ENCODE data around the gene WNT5A. TPM values are rescaled to one million over a fixed set of nuclear protein-coding genes. Genes with fewer than 3 reads are reported as not detected.

Gene WNT5A
- total and polyA plus RNA-seq, 2 of the 4 experiments (the other 2 are of a cell fraction), result 224 to 231 TPM

- peak overlapping the region; percentile 47; the same call in 1 of the 2 replicates for H3K18ac ChIP-seq (ENCODE audit: low read depth, low read length)
- H4K8ac ChIP-seq (ENCODE audit: low read depth in 2 of 2, low read length in 2 of 2), result no peak overlapping the region
- H3K14ac ChIP-seq (replicated peaks; ENCODE audit: low read depth, low read length), result no peak overlapping the region
- H4K91ac ChIP-seq (ENCODE audit: insufficient read depth, low read depth, low read length), result no peak overlapping the region
- H2AK5ac ChIP-seq (ENCODE audit: low read depth, low read length), result no peak overlapping the region; the same call in 1 of the 2 replicates
- H2BK120ac ChIP-seq (ENCODE audit: low read depth, low read length), result no peak overlapping the region
- H3K4ac ChIP-seq (ENCODE audit: low read depth, low read length), result no peak overlapping the region
- peaks cover 2% of the 10 kb centered on the region; the same call in 1 of the 2 replicates for H3K4me1 ChIP-seq (ENCODE audit: control insufficient read depth, insufficient read depth, low read length)
- peak overlapping the region; percentile 86 for H4K5ac ChIP-seq (ENCODE audit: low read depth, low read length)
- H3K4me3 ChIP-seq (ENCODE audit: insufficient read depth, low read depth, low read length), result no peak overlapping the region
- H3K9ac ChIP-seq (ENCODE audit: low read depth, low read length), result no peak overlapping the region
- no TSS peak for BruUV-seq (replicated peaks)
- no peaks in the 10 kb centered on the region for H4K20me1 ChIP-seq (ENCODE audit: insufficient read depth, low read length)
- no CpG with 5 or more reads among the region's 5 CpGs for WGBS, 2 experiments (ENCODE audit: extremely low coverage in 2 of 2, insufficient read length in 1 of 2)
- H3K56ac ChIP-seq (ENCODE audit: extremely low read depth, insufficient read depth, low read length), result no peak overlapping the region
- no peaks in the 10 kb centered on the region for H3K27me3 ChIP-seq (ENCODE audit: control insufficient read depth, insufficient read depth, low read length)
- ATAC-seq (ENCODE audit: low read depth) (peak; percentile 42), DNase-seq (peak; percentile 60)
- dilution Hi-C loops (cut with HindIII; ENCODE audit: low sequenced_read_pairs, unreplicated experiment) (no loop called here), intact Hi-C loops (cut with micrococcal nuclease) (no loop called here), in situ Hi-C loops (cut with MboI; ENCODE audit: low sequenced_read_pairs) (no loop called here)
- no peaks in the 10 kb centered on the region for H3K36me3 ChIP-seq (ENCODE audit: control insufficient read depth, insufficient read depth, low read length)
- no peak for TF ChIP-seq MAFK (IDR thresholded peaks at IDR 0.05; ENCODE audit: low read depth, low read length)
- no peak for TF ChIP-seq CEBPB (IDR thresholded peaks at IDR 0.05; ENCODE audit: low read depth, low read length)
- no peak for TF ChIP-seq CTCF (conservative IDR thresholded peaks at IDR 0.05; ENCODE audit: low read depth, low read length)
- TF ChIP-seq FOS (IDR thresholded peaks at IDR 0.05; ENCODE audit: low read depth, low read length), result no peak
- no peak for TF ChIP-seq SMC3 (IDR thresholded peaks at IDR 0.05; ENCODE audit: low read depth, low read length)
- no peak for TF ChIP-seq POLR2A (IDR thresholded peaks at IDR 0.05; ENCODE audit: low read depth, low read length)
- no peak for TF ChIP-seq MAZ (IDR thresholded peaks at IDR 0.05; ENCODE audit: borderline replicate concordance, low read depth, low read length)
- no peak for TF ChIP-seq RAD21 (IDR thresholded peaks at IDR 0.05; ENCODE audit: low read length)
- no peak for TF ChIP-seq RFX5 (IDR thresholded peaks at IDR 0.05; ENCODE audit: low read depth, low read length)
- no peak for TF ChIP-seq ELK1 (IDR thresholded peaks at IDR 0.05; ENCODE audit: borderline replicate concordance, low read depth, low read length)
- no peak for TF ChIP-seq BHLHE40 (IDR thresholded peaks at IDR 0.05; ENCODE audit: low read depth, low read length)
- TF ChIP-seq MXI1 (IDR thresholded peaks at IDR 0.05; ENCODE audit: borderline replicate concordance, low read depth, low read length), result no peak
- TF ChIP-seq NFE2L2 (IDR thresholded peaks at IDR 0.05; ENCODE audit: low read depth, low read length), result no peak
- no peak for TF ChIP-seq RCOR1 (IDR thresholded peaks at IDR 0.05; ENCODE audit: insufficient replicate concordance, low read length)
- TF ChIP-seq USF2 (IDR thresholded peaks at IDR 0.05; ENCODE audit: low read depth, low read length), result no peak
- H2AK9ac ChIP-seq (replicated peaks; ENCODE audit: low read depth, low read length, poor library complexity), result no peak overlapping the region
- no peak overlapping the region for H2BK5ac ChIP-seq (ENCODE audit: low read depth, low read length, poor library complexity, severe bottlenecking)
- H3K79me1 ChIP-seq (ENCODE audit: low read depth in 1 of 2, low read length in 2 of 2), result no peaks in the 10 kb centered on the region
- H3K23ac ChIP-seq (ENCODE audit: low read depth, low read length), result no peak overlapping the region
- no peaks in the 10 kb centered on the region for H3K9me3 ChIP-seq (ENCODE audit: control insufficient read depth, insufficient read depth, low read length)
- H2AFZ ChIP-seq (replicated peaks; ENCODE audit: low read length, poor library complexity), result no peak overlapping the region
- no peak overlapping the region for H3K27ac ChIP-seq (ENCODE audit: insufficient read depth, low read length)
- H2BK20ac ChIP-seq (ENCODE audit: low read depth, low read length), result no peak overlapping the region
- POLR2A ChIA-PET (ENCODE audit: unreplicated experiment), result no interaction called here
- CTCF ChIA-PET, result no interaction called here
- H3K9me1 ChIP-seq (ENCODE audit: insufficient read depth, low read length), result peaks cover 2% of the 10 kb centered on the region; the same call in 1 of the 2 replicates
- H2BK15ac ChIP-seq (ENCODE audit: low read depth, low read length), result no peak overlapping the region
- no peak overlapping the region for H3K4me2 ChIP-seq (ENCODE audit: low read depth, low read length)
Observed at GRCh38 chr3:55500555-55501330, 13.6 kb upstream of the WNT5A start.

Data from IMR-90 (cell line).